ENCODE measurements around the gene FBXO46. TPM values are rescaled to one million over a fixed set of nuclear protein-coding genes. Genes with fewer than 3 reads are reported as not detected.

Gene FBXO46
- total RNA-seq, 1 donor from 2014 or later, result 9.4 TPM

DNA sequence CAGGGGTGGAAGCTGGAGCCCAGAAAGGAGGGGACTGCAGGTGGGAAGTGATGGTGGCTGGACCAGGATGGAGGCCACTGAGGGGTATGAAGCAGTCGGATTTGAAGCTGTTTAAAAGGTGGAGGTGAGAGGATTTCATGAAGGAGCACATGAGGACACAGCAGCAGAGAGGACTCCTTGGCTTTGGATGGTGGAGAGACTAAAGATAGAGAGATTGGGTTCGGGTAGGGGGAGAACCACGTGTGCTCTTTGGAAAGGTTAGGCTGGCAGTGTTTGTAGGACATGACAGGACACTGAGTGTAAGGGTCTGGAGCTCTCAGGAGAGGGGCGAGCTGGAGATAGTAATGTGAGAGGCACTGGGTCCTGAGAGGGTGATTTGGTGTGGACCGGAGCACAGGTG, 47.8 kb downstream of the FBXO46 start:
- TF ChIP-seq, protein P1, sequence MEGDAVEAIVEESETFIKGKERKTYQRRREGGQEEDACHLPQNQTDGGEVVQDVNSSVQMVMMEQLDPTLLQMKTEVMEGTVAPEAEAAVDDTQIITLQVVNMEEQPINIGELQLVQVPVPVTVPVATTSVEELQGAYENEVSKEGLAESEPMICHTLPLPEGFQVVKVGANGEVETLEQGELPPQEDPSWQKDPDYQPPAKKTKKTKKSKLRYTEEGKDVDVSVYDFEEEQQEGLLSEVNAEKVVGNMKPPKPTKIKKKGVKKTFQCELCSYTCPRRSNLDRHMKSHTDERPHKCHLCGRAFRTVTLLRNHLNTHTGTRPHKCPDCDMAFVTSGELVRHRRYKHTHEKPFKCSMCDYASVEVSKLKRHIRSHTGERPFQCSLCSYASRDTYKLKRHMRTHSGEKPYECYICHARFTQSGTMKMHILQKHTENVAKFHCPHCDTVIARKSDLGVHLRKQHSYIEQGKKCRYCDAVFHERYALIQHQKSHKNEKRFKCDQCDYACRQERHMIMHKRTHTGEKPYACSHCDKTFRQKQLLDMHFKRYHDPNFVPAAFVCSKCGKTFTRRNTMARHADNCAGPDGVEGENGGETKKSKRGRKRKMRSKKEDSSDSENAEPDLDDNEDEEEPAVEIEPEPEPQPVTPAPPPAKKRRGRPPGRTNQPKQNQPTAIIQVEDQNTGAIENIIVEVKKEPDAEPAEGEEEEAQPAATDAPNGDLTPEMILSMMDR (IDR thresholded peaks at IDR 0.05; ENCODE audit: borderline replicate concordance), result no peak
- H3K4me3 ChIP-seq, result no peak overlapping the region
- peaks cover 16% of the 10 kb centered on the region for H3K4me1 ChIP-seq
- no peak for DNase-seq
- no peaks in the 10 kb centered on the region for H3K9me3 ChIP-seq (replicated peaks)
- peaks cover 20% of the 10 kb centered on the region for H3K27me3 ChIP-seq (ENCODE audit: low read depth)
- intact Hi-C loops (cut with micrococcal nuclease), result no loop called here
- peaks cover 39% of the 10 kb centered on the region for H3K36me3 ChIP-seq
- no peak overlapping the region for H3K27ac ChIP-seq (replicated peaks)

DNA sequence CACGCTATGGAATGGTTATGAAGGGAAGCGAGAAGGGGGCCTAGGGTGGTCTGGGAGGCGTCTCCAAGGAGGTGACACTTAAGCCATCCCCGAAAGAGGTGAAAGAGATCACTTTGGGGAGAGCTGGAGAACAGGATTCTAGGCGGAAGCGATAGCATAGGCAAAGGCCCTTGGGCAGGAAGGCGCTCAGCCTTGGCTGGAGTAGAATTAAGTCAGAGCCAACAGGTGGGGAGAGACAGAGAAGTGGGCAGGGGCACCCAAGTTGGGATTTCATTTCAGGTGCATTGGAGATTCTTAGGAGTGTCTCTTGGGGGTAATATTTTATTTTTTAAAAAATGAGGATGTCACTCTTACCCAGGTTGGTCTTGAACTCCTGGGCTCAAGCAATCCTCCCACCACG, 48.6 kb downstream of the FBXO46 start:
- intact Hi-C loops (cut with micrococcal nuclease), result no loop called here
- Histone ChIP-seq H3K9me3 (replicated peaks) (no peaks in the 10 kb centered on the region), H3K27me3 (ENCODE audit: low read depth) (peaks cover 28% of the 10 kb centered on the region), H3K36me3 (peaks cover 32% of the 10 kb centered on the region), H3K4me1 (peaks cover 24% of the 10 kb centered on the region), H3K27ac (replicated peaks) (peak overlapping the region; percentile 77), H3K4me3 (peak overlapping the region; percentile 60)
- TF ChIP-seq, protein P1 (IDR thresholded peaks at IDR 0.05; ENCODE audit: borderline replicate concordance), result no peak
- no peak for DNase-seq

DNA sequence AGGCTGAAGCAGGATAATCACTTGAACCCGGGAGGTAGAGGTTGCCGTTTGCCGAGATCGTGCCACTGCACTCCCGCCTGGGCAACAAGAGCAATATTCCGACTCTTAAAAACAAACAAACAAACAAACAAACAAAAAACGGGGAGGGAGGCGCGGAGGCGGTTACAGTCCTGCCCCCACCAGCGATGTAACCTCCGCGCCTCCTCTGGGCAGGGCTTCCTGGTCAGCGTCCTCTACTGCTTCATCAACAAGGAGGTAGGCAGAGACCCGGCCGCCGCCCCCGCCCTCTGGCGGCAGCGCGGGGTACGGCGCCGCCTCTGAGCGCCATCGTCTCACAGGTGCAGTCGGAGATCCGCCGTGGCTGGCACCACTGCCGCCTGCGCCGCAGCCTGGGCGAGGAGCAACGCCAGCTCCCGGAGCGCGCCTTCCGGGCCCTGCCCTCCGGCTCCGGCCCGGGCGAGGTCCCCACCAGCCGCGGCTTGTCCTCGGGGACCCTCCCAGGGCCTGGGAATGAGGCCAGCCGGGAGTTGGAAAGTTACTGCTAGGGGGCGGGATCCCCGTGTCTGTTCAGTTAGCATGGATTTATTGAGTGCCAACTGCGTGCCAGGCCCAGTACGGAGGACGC, 49.2 kb downstream of the FBXO46 start:
- Histone ChIP-seq H3K36me3 (peaks cover 25% of the 10 kb centered on the region), H3K27me3 (ENCODE audit: low read depth) (peaks cover 34% of the 10 kb centered on the region), H3K4me1 (peaks cover 29% of the 10 kb centered on the region), H3K9me3 (replicated peaks) (no peaks in the 10 kb centered on the region), H3K27ac (replicated peaks) (peak overlapping the region; percentile 77), H3K4me3 (peak overlapping the region; percentile 60)
- peak; percentile 83 for DNase-seq
- TF ChIP-seq, protein P1 (IDR thresholded peaks at IDR 0.05; ENCODE audit: borderline replicate concordance), result peak; percentile 99
- intact Hi-C loops (cut with micrococcal nuclease), result no loop called here

DNA sequence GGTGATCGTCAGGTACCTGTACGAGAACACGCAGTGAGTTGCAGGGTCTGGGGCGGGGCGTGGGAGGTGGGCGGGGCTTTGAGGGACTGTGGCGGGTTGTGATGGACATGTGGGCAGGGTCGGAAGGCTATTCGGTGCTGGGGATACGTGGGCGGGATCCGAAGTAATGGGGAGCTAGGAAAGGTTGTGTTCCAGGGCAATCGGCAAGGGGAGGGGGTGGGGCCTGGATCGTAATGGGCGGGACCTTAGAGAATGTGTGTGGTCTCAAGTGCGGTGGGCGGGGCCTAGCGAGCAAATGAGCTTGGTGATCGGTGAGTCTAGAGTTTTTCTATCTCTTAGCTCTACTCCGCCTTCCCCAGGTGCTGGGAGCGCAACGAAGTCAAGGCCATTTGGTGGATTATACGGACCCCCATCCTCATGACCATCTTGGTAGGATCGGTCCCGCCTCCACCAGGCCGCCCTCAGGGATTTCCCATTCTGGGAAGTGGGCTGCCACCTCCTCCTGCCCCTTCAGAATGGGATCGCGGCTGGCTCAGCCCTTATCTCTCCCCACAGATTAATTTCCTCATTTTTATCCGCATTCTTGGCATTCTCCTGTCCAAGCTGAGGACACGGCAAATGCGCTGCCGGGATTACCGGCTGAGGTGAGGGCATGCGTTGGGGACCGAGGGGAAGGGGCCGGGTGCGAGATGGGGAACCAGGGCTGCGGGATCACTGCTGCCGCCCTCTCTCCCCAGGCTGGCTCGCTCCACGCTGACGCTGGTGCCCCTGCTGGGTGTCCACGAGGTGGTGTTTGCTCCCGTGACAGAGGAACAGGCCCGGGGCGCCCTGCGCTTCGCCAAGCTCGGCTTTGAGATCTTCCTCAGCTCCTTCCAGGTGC, 53.1 kb downstream of the FBXO46 start:
- no peaks in the 10 kb centered on the region for H3K9me3 ChIP-seq (replicated peaks)

DNA sequence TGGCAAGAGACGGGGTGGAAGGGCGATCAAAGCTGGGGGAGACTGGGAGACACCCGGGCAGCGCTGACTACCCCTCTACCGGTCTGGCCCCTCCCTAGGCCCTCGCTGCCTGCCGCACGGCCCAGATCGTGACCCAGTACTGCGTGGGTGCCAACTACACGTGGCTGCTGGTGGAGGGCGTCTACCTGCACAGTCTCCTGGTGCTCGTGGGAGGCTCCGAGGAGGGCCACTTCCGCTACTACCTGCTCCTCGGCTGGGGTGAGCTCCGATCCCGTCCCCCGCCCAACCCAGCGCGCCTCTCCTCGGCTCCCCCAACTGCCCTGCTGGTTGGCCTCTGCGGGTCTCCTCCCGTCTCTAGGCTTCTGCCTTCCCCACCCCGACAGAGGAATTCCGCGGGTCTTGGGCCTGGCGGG, 53.8 kb downstream of the FBXO46 start:
- DNase-seq, result no peak
- TF ChIP-seq, protein P1 (IDR thresholded peaks at IDR 0.05; ENCODE audit: borderline replicate concordance), result no peak
- Histone ChIP-seq H3K27ac (replicated peaks) (no peak overlapping the region), H3K4me3 (peak overlapping the region; percentile 58), H3K27me3 (ENCODE audit: low read depth) (peaks cover 66% of the 10 kb centered on the region), H3K9me3 (replicated peaks) (no peaks in the 10 kb centered on the region), H3K4me1 (peaks cover 27% of the 10 kb centered on the region), H3K36me3 (no peaks in the 10 kb centered on the region)
- intact Hi-C loops (cut with micrococcal nuclease), result no loop called here

More for the DNA sequence above, 53.1 kb downstream of the FBXO46 start:
- H3K36me3 ChIP-seq, result no peaks in the 10 kb centered on the region
- no peak overlapping the region for H3K27ac ChIP-seq (replicated peaks)
- H3K27me3 ChIP-seq (ENCODE audit: low read depth), result peaks cover 60% of the 10 kb centered on the region
- peak; percentile 53 for DNase-seq
- H3K4me3 ChIP-seq, result peak overlapping the region; percentile 58
- TF ChIP-seq, protein P1 (IDR thresholded peaks at IDR 0.05; ENCODE audit: borderline replicate concordance), result no peak
- peaks cover 29% of the 10 kb centered on the region for H3K4me1 ChIP-seq
- intact Hi-C loops (cut with micrococcal nuclease), result no loop called here

Measured in left ventricle myocardium inferior (tissue), 1 donor.